ENCODE results near the gene CCDC85B. TPM values are rescaled to one million over a fixed set of nuclear protein-coding genes. Genes with fewer than 3 reads are reported as not detected.
A peak's percentile ranks its signal among the peaks of the same experiment; 100 is the strongest.

The CCDC85B gene
- total and polyA plus RNA-seq, 2 of the 13 experiments (the other 11 are each of a cell fraction or from before 2014, with no cell fraction given) = 8.2 to 19.5 TPM

DNA sequence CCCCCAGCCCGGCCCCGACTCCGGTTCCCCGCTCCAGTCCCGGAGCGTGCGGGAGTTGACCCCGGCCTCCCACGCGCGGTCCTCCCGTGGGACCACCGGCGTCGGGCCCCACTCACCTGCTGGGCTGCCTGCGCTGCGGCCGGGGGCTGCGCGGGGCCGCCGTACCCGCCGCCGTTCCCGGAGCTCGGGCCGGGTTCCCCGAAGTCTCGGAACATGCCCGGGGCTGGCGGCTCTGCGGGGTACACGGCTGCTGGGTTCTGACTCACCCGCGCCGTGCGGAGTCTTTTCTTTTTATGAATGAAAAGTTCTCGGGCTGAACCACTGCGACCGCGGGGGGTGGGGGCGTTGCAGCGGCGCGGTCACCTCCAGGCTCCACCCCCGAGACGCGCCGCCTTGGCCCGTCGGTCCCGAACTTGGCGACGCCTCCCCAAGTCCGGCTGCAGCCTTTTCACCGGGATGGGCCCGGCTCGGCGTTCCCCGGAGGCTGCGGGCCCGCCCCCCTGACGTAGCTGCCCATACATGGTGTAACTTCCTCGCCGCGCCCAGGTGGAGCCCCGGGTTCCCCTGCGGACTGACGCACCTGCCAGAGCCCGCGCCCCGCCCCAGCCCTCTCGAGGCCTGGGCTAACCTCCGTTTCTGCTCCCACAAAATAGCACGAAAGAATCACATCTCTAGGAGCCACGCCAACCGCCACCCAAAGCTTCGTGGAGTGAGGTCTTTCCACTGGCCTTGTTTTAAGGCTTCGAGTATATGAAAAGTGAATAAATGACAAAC lies 9.8 kb downstream of the CCDC85B start, which contains the start of gene FOSL1 (continued):
- TF ChIP-seq, protein P1, sequence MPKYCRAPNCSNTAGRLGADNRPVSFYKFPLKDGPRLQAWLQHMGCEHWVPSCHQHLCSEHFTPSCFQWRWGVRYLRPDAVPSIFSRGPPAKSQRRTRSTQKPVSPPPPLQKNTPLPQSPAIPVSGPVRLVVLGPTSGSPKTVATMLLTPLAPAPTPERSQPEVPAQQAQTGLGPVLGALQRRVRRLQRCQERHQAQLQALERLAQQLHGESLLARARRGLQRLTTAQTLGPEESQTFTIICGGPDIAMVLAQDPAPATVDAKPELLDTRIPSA (CRISPR knock-in tag; IDR thresholded peaks at IDR 0.05; ENCODE audit: borderline replicate concordance) = no peak
- TF ChIP-seq HCFC1 (IDR thresholded peaks at IDR 0.05; ENCODE audit: low read depth, low read length) (no peak), HDAC2 (CRISPR knock-in tag; IDR thresholded peaks at IDR 0.05) (0 out of 2 replicates have a peak, but pooled peaks have one; percentile 46), RFXANK (CRISPR knock-in tag; IDR thresholded peaks at IDR 0.05) (0 out of 2 replicates have a peak, but pooled peaks have one; percentile 34), NONO (IDR thresholded peaks at IDR 0.05) (no peak), NONO (CRISPR knock-in tag; conservative IDR thresholded peaks at IDR 0.05) (0 out of 2 replicates have a peak, but pooled peaks have one; percentile 30), MAFG (CRISPR knock-in tag; IDR thresholded peaks at IDR 0.05) (0 out of 2 replicates have a peak, but pooled peaks have one; percentile 17), FOXM1 (CRISPR knock-in tag; IDR thresholded peaks at IDR 0.05) (no peak), AGO2 (optimal IDR thresholded peaks at IDR 0.05; ENCODE audit: low read depth, low read length) (peak; percentile 11)
- TF ChIP-seq, protein P2, sequence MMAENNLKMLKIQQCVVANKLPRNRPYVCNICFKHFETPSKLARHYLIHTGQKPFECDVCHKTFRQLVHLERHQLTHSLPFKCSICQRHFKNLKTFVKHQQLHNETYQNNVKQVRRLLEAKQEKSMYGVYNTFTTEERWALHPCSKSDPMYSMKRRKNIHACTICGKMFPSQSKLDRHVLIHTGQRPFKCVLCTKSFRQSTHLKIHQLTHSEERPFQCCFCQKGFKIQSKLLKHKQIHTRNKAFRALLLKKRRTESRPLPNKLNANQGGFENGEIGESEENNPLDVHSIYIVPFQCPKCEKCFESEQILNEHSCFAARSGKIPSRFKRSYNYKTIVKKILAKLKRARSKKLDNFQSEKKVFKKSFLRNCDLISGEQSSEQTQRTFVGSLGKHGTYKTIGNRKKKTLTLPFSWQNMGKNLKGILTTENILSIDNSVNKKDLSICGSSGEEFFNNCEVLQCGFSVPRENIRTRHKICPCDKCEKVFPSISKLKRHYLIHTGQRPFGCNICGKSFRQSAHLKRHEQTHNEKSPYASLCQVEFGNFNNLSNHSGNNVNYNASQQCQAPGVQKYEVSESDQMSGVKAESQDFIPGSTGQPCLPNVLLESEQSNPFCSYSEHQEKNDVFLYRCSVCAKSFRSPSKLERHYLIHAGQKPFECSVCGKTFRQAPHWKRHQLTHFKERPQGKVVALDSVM (CRISPR knock-in tag; IDR thresholded peaks at IDR 0.05) = no peak
- TF ChIP-seq, protein P3, sequence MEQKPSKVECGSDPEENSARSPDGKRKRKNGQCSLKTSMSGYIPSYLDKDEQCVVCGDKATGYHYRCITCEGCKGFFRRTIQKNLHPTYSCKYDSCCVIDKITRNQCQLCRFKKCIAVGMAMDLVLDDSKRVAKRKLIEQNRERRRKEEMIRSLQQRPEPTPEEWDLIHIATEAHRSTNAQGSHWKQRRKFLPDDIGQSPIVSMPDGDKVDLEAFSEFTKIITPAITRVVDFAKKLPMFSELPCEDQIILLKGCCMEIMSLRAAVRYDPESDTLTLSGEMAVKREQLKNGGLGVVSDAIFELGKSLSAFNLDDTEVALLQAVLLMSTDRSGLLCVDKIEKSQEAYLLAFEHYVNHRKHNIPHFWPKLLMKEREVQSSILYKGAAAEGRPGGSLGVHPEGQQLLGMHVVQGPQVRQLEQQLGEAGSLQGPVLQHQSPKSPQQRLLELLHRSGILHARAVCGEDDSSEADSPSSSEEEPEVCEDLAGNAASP (CRISPR knock-in tag; IDR thresholded peaks at IDR 0.05; ENCODE audit: borderline replicate concordance) = peak; percentile 60
- TF ChIP-seq, protein P4, sequence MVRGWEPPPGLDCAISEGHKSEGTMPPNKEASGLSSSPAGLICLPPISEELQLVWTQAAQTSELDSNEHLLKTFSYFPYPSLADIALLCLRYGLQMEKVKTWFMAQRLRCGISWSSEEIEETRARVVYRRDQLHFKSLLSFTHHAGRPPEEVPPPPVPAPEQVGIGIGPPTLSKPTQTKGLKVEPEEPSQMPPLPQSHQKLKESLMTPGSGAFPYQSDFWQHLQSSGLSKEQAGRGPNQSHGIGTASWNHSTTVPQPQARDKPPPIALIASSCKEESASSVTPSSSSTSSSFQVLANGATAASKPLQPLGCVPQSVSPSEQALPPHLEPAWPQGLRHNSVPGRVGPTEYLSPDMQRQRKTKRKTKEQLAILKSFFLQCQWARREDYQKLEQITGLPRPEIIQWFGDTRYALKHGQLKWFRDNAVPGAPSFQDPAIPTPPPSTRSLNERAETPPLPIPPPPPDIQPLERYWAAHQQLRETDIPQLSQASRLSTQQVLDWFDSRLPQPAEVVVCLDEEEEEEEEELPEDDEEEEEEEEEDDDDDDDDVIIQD (CRISPR knock-in tag; IDR thresholded peaks at IDR 0.05; ENCODE audit: low read depth) = no peak
- TF ChIP-seq, protein P5, sequence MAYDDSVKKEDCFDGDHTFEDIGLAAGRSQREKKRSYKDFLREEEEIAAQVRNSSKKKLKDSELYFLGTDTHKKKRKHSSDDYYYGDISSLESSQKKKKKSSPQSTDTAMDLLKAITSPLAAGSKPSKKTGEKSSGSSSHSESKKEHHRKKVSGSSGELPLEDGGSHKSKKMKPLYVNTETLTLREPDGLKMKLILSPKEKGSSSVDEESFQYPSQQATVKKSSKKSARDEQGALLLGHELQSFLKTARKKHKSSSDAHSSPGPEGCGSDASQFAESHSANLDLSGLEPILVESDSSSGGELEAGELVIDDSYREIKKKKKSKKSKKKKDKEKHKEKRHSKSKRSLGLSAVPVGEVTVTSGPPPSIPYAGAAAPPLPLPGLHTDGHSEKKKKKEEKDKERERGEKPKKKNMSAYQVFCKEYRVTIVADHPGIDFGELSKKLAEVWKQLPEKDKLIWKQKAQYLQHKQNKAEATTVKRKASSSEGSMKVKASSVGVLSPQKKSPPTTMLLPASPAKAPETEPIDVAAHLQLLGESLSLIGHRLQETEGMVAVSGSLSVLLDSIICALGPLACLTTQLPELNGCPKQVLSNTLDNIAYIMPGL (CRISPR knock-in tag; IDR thresholded peaks at IDR 0.05; ENCODE audit: borderline replicate concordance in 1 of 2, low read depth in 1 of 2) = no peak; a peak in 1 of 4 replicates
- TF ChIP-seq, protein P6, sequence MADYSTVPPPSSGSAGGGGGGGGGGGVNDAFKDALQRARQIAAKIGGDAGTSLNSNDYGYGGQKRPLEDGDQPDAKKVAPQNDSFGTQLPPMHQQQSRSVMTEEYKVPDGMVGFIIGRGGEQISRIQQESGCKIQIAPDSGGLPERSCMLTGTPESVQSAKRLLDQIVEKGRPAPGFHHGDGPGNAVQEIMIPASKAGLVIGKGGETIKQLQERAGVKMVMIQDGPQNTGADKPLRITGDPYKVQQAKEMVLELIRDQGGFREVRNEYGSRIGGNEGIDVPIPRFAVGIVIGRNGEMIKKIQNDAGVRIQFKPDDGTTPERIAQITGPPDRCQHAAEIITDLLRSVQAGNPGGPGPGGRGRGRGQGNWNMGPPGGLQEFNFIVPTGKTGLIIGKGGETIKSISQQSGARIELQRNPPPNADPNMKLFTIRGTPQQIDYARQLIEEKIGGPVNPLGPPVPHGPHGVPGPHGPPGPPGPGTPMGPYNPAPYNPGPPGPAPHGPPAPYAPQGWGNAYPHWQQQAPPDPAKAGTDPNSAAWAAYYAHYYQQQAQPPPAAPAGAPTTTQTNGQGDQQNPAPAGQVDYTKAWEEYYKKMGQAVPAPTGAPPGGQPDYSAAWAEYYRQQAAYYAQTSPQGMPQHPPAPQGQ (CRISPR knock-in tag; IDR thresholded peaks at IDR 0.05; ENCODE audit: borderline replicate concordance) = no peak

Data from HepG2 (cell line).